Activated T-helper 9 cell treated with anti-CD3 and anti-CD28 coated beads, Interleukin-2, amount 50 U/mL, for 16 hours (primary cell): ENCODE data around the gene MED22.

Experiments used
- DNase-seq: peaks from one replicate; pipeline ENCODE4 v3.0.0-alpha.2; 2020; ENCODE audit warnings: low read depth

The MED22 gene

DNA sequence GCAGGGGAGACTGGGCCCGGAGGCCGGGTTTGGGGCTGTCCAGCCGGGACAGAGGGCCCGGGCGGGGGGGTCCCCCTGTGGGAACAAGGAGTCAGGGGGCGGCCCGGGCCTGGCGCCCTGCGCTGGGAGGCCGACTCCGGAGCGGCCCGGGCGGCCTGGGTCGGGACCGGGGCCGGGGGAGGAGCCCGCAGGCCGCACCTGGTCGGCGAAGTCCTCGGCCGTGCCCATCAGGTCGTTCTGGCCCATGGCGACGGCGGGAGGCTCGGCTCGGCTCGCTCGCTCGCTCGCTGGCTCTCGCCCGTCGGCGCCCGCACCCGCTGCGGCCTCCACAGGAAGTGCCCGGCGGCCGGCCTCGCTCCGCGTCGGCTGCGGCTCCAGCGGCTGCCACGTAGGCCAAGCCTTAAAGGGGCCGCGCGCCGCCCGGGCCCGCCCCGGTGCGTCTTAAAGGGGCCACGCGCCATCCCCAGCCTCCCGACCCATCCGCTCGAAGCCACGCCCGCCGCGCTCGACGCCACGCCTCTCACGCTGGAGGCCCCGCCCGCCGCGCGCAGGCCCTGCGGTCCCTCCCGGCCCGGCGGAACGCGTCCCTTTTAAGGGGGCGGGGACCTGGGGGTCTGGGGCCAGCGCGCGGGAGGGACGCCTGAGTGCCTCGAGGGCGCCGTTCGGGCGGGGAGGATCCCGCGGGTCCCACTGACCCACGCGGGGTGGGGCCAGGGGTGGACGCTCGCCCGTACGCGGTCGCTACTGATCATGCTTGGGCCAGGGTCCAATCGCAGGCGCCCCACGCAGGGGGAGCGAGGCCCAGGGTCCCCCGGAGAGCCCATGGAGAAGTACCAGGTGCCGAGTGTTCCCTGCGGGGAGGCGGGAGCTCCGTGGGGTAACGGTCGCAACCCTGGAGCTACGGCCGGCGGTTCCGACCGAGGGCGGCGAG lies 28.1 kb upstream of the MED22 start, which contains the start of the genes STKLD1 and SURF4:
Gene STKLD1, plus strand, starts transcription at position 643 of the 931 bp plus-strand sequence. Its CDS starts 108 bp downstream, at position 751.
Gene SURF4, minus strand, starts transcription at position 337 of the 931 bp plus-strand sequence. Its CDS starts 91 bp downstream, at position 246.
- peak; percentile 93 for DNase-seq

DNA sequence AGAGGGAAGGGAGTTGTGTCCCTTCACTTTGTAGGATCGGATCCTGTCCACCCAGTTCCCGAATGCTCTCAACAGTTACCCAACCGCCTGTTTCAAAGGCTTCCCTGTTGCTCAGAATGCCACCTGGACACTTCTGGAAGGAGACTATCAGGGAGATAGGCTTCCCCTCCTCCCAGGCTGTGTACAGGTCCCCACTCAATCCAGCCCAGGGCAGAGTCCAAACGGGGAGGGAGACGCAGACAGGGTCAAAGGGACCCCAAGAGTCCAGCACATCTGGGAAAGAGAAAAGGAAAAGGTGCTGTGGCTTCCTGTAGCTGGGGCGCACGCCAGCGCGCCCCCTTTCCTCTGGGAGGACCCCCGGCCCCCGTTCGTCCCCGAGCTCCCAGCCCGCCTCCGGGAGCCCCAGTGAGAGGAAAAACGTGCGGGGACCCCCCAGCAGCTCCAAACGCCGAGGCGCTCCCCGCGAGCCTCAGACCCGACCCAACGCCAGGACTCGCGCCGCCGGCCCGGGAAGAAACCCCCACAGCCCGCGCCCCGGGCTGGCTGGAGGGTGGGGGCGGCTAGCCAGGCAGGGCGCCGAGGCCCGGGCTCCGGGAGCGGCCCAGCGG lies 27.3 kb upstream of the MED22 start:
- no peak for DNase-seq

GRCh38 chr9:133374612-133375115 lies 26.7 kb upstream of the MED22 start:
- DNase-seq: no peak

DNA sequence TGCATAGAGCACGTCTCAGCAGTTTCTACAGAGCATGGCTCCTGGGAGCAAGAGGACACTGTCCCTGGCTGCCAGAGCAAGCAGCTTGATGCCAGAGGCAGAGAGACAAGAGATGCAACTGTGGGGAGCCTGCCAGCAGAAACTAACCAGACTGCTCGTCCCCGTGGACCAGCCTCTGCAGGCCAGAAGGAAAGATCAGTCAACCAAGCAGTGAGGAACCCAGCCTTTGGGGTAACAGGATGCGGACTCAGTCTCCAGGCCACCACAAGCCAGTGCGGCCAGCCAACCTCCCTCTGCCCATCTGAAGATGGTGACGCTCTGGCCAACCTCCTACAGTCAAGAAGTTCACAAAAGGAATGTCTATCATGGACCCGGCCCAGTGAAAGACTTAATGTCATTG lies 24.2 kb upstream of the MED22 start:
- DNase-seq: no peak

GRCh38 chr9:133371261-133371711 lies 23.4 kb upstream of the MED22 start:
- DNase-seq: peak; percentile 64

DNA sequence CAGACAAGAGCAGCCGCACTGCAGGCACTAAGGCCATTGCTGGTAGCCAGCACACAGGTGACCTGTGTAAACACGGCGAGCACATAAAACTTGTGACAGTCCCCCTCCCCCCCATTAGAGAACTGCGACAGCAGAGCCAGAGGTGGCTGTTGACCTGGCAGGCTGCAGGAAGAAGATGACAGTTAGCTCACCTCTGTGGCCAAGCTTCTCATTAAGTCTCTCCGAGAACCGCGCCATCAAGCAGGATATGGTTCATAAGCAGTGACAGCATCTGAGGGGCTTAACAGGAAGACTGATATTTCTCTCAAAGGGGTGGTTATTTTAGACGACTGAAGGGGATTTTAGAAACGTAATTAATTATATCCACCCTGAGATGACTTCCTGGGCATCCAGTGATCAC lies 22.8 kb upstream of the MED22 start:
- DNase-seq: no peak

- no peak for DNase-seq
Measured at GRCh38 chr9:133369933-133370332, 22.0 kb upstream of the MED22 start.

DNA sequence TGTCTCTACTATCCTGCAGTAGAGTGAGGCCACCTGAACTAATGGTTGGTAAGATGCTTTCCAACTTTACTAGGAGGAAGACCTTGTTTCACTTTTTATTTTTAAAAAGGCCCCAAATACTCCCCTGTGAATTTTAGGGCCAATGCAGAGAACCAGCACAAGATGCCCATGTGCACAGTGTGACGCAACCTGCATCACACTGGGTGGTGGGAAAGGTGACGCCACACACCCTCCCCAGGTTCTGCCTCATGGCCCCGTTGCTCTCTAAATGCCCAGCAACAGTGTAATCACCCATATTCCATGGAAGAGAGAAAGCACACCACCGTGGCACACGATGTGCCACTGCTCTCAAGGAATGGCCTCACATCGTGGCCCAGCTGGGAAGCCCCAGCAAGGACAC lies 21.5 kb upstream of the MED22 start:
- DNase-seq: no peak

- DNase-seq: no peak
Measured at GRCh38 chr9:133368249-133368881, 20.4 kb upstream of the MED22 start.

GRCh38 chr9:133367778-133368177 lies 19.8 kb upstream of the MED22 start:
- DNase-seq: no peak

DNA sequence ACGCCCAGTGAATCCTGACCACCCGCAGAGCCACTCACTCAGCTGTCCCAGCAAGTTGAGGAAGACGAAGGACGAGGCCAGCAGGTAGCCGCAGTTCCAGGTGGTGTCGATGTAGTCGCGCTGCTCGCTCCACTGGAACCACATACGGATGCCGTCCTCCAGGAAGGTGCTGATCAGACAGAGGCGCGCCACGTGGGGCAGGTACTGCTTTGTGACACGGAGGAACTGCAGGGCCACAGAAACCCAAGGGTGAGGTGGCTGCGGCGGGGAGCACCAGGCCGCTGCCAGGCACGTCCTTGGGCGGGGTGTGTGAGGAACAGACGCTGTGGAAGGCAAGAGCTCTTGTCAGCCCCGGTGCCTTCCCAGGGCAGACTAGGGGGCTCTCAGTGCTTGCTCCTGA lies 19.3 kb upstream of the MED22 start:
- DNase-seq: no peak

DNA sequence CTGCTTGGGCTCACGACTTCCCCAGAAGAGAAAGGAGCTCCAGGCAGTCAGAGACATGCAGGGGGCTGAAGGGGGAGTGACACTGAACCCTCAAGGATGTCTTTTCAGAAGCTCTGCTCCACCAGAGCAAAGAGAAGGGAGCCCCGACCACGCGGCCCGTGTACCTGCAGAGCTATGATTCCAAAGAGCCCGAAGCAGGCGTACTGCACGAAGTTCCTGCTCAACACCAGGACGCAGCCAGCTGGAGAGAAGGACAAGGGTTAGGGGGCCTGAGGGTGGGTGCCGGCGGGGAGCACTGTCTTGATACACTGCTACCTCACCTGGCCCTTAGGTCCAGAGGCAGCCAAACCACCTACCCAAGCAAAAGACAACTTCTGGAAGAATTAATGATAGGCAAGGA lies 18.5 kb upstream of the MED22 start:
- no peak for DNase-seq

DNA sequence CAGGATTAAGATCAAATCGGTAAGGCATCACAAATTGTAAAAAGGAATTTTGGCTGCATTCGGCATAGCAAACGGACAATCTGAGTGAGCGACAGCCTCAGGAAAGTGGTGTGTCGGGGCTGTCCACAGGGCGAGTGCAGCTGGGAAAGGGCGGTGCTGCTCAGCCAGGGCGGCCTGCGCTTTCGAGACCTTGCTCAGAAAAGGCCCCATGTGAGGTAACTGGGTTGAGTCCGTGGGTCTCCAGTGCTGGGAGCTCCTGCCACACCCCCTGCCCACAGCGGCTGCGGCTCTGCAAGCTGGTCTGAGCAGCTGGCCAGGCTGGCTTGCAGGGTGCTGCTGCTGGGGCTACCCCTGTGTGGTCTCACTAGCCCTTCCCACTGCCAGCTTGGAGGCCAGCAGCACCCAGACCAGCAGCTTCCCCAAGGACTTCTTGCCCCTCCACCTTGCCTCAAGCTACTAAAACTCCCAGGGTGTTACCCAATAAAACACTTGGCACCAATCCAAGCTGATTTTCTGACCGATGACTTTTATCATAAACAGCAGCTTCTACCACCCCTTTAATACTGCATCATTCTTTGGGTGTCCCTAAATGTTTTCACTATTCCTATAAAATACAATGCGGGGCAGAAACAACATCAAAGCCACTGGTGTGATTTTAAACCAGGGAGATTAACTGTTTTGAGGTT lies 14.6 kb upstream of the MED22 start:
- DNase-seq: no peak

- DNase-seq: no peak
Measured at GRCh38 chr9:133361507-133362092, 13.7 kb upstream of the MED22 start.

GRCh38 chr9:133360400-133361393 lies 12.8 kb upstream of the MED22 start:
- DNase-seq: no peak

GRCh38 chr9:133359399-133360175 lies 11.7 kb upstream of the MED22 start:
- DNase-seq: no peak

GRCh38 chr9:133357656-133358055 lies 9.7 kb upstream of the MED22 start:
- no peak for DNase-seq

- DNase-seq: peak; percentile 88
Measured at GRCh38 chr9:133356391-133357091, 8.6 kb upstream of the MED22 start, which contains the start of the genes SURF1 and SURF2. SURF1 (minus strand) TSS chr9:133356487; CDS start chr9:133356453, 34 bp downstream. SURF2 (plus strand) TSS chr9:133356550; CDS start chr9:133356593, 43 bp downstream.
